ENCODE data around the gene MEF2C.

- TF ChIP-seq GATA2 (IDR thresholded peaks at IDR 0.05; ENCODE audit: low read depth, low read length) (no peak), GATA3 (IDR thresholded peaks at IDR 0.05; ENCODE audit: low read depth, low read length) (no peak)
These were observed 209.5 kb downstream of the MEF2C start for GRCh38 chr5:88673253-88674105.

Measured in SH-SY5Y (cell line).